ENCODE data around the gene RPA1. TPM values are rescaled to one million over a fixed set of nuclear protein-coding genes. Genes with fewer than 3 reads are reported as not detected.

RPA1 gene
- total RNA-seq, 1 experiment from 2014 or later, result 198 TPM

- ChIA-PET RAD21 (ENCODE audit: low non-redundant PET in 1 of 2, low total read pairs in 2 of 2, uncharacterized antibody in 2 of 2, unreplicated experiment in 2 of 2) (no interaction called here), POLR2A (no interaction called here), CTCF (interaction anchor here (1.4 kb wide), 1 partner anchor 10 kb away, joined by 5 read pairs; no protein-coding TSS in a partner anchor)
- Histone ChIP-seq H3K4me3 (replicated peaks in 1 of 2; ENCODE audit: low read depth in 1 of 2, low read length in 2 of 2) (no peak overlapping the region), H3K9me2 (ENCODE audit: insufficient read depth) (no peaks in the 10 kb centered on the region), H3K79me2 (ENCODE audit: insufficient read depth, low read length) (no peaks in the 10 kb centered on the region), H3K36me3 (ENCODE audit: control insufficient read depth in 1 of 2, insufficient read depth in 2 of 2, low read length in 2 of 2) (no peaks in the 10 kb centered on the region), H3K9me3 (ENCODE audit: control insufficient read depth in 1 of 2, insufficient read depth in 1 of 2, low read depth in 1 of 2, low read length in 2 of 2) (no peaks in the 10 kb centered on the region), H3K9ac (ENCODE audit: low read length) (no peak overlapping the region), H4K20me1 (ENCODE audit: insufficient read depth) (no peaks in the 10 kb centered on the region), H3K4me2 (ENCODE audit: low read length) (no peak overlapping the region), H3K27ac (ENCODE audit: low read depth, low read length) (no peak overlapping the region), H3K4me1 (ENCODE audit: control insufficient read depth in 1 of 2, insufficient read depth in 2 of 2, low read length in 2 of 2) (no peaks in the 10 kb centered on the region), H2AFZ (ENCODE audit: low read depth, low read length, poor library complexity, severe bottlenecking) (no peak overlapping the region), H3K27me3 (ENCODE audit: insufficient read depth, low read length) (no peaks in the 10 kb centered on the region)
- intact Hi-C loops (cut with micrococcal nuclease), result no loop called here
- TF ChIP-seq RAD21 (IDR thresholded peaks at IDR 0.05; ENCODE audit: low read depth), result no peak
- TF ChIP-seq FOSL1 (IDR thresholded peaks at IDR 0.05; ENCODE audit: low read depth), result no peak
- TF ChIP-seq ZNF274 (IDR thresholded peaks at IDR 0.05; ENCODE audit: low read depth, low read length), result no peak
- no peak for TF ChIP-seq REST (IDR thresholded peaks at IDR 0.05; ENCODE audit: low read depth)
- no peak for TF ChIP-seq ELF1 (IDR thresholded peaks at IDR 0.05; ENCODE audit: borderline replicate concordance, low read depth)
- TF ChIP-seq EZH2phosphoT487 (IDR thresholded peaks at IDR 0.05; ENCODE audit: borderline replicate concordance), result no peak
- no peak for DNase-seq (ENCODE audit: low read depth, low spot score)
- ATAC-seq, result no peak
- BruUV-seq (replicated peaks), result no TSS peak
Measured at GRCh38 chr17:1919201-1919600, 89.4 kb downstream of the RPA1 start.

GRCh38 chr17:1920948-1921351 is 91.1 kb downstream of the RPA1 start:
- Histone ChIP-seq H3K9me3 (ENCODE audit: control insufficient read depth in 1 of 2, insufficient read depth in 1 of 2, low read depth in 1 of 2, low read length in 2 of 2) (no peaks in the 10 kb centered on the region), H3K4me2 (ENCODE audit: low read length) (no peak overlapping the region), H3K4me3 (replicated peaks in 1 of 2; ENCODE audit: low read depth in 1 of 2, low read length in 2 of 2) (no peak overlapping the region), H2AFZ (ENCODE audit: low read depth, low read length, poor library complexity, severe bottlenecking) (no peak overlapping the region), H3K27ac (ENCODE audit: low read depth, low read length) (no peak overlapping the region), H3K9ac (ENCODE audit: low read length) (no peak overlapping the region), H3K79me2 (ENCODE audit: insufficient read depth, low read length) (no peaks in the 10 kb centered on the region), H3K4me1 (ENCODE audit: control insufficient read depth in 1 of 2, insufficient read depth in 2 of 2, low read length in 2 of 2) (no peaks in the 10 kb centered on the region), H3K9me2 (ENCODE audit: insufficient read depth) (no peaks in the 10 kb centered on the region), H3K27me3 (ENCODE audit: insufficient read depth, low read length) (no peaks in the 10 kb centered on the region), H4K20me1 (ENCODE audit: insufficient read depth) (no peaks in the 10 kb centered on the region), H3K36me3 (ENCODE audit: control insufficient read depth in 1 of 2, insufficient read depth in 2 of 2, low read length in 2 of 2) (no peaks in the 10 kb centered on the region)
- ATAC-seq, result no peak
- ChIA-PET CTCF (no interaction called here), RAD21 (ENCODE audit: low non-redundant PET in 1 of 2, low total read pairs in 2 of 2, uncharacterized antibody in 2 of 2, unreplicated experiment in 2 of 2) (no interaction called here), POLR2A (no interaction called here)
- BruUV-seq (replicated peaks), result no TSS peak
- DNase-seq (ENCODE audit: low read depth, low spot score), result no peak
- intact Hi-C loops (cut with micrococcal nuclease), result no loop called here
- no peak for TF ChIP-seq CEBPB (IDR thresholded peaks at IDR 0.05; ENCODE audit: low read depth)
- no peak for TF ChIP-seq ZBTB33 (IDR thresholded peaks at IDR 0.05; ENCODE audit: extremely low read depth, insufficient replicate concordance, low read length)
- TF ChIP-seq TCF7L2 (IDR thresholded peaks at IDR 0.05; ENCODE audit: borderline replicate concordance, extremely low read depth, insufficient read depth, insufficient read length), result no peak
- TF ChIP-seq ZNF274 (IDR thresholded peaks at IDR 0.05; ENCODE audit: low read depth, low read length), result no peak
- TF ChIP-seq EZH2phosphoT487 (IDR thresholded peaks at IDR 0.05; ENCODE audit: borderline replicate concordance), result no peak
- TF ChIP-seq REST (IDR thresholded peaks at IDR 0.05; ENCODE audit: low read depth), result no peak
- TF ChIP-seq POLR2A (IDR thresholded peaks at IDR 0.05; ENCODE audit: borderline replicate concordance, extremely low read depth, insufficient read depth, insufficient read length), result no peak
- no peak for TF ChIP-seq EGR1 (IDR thresholded peaks at IDR 0.05; ENCODE audit: low read depth)
